H1 (cell line): ENCODE results near the gene TAF3. TPM values are rescaled to one million over a fixed set of nuclear protein-coding genes. Genes with fewer than 3 reads are reported as not detected.

Experiments
- CTCF ChIA-PET: fragments of 300-600 bp; sonication (Branson Sonifier 250); formaldehyde crosslinking; loops from one replicate; lab custom pipeline; 2021; ENCODE audit not compliant: partially characterized antibody; lab: Charles Lee
- POLR2A ChIA-PET: fragments of 300-600 bp; sonication (Branson Sonifier 250); formaldehyde crosslinking; loops from one replicate; lab custom pipeline; 2021; ENCODE audit warnings: inconsistent platforms; ENCODE audit not compliant: partially characterized antibody; lab: Charles Lee
- DNase-seq, 2 experiments: peaks; one replicate each; pipeline versions ENCODE4 v3.0.0 to v3.0.0-alpha.2; 2010 to 2022; ENCODE audit warnings: low spot score in 2 of 2, low read depth in 1 of 2, mixed read lengths in 1 of 2
- FAIRE-seq: peaks from 2 replicates; lab custom pipeline; 2011; peaks lifted over from hg19 to GRCh38; lab: Jason Lieb, UNC
- H2AFZ ChIP-seq: 2 replicates; pipeline ENCODE4 v1.8.1; 2012; ENCODE audit warnings: low read length, inconsistent platforms
- H2AK5ac ChIP-seq: 2 replicates; pipeline ENCODE4 v1.6.1; 2013; ENCODE audit warnings: low read depth, low read length
- H2BK120ac ChIP-seq: replicated peaks from 2 replicates; pipeline ENCODE3; 2013; ENCODE audit warnings: low read depth, low read length, inconsistent platforms
- H2BK12ac ChIP-seq: 2 replicates; pipeline ENCODE4 v1.6.1; 2013; ENCODE audit warnings: low read depth, low read length
- H2BK15ac ChIP-seq: 2 replicates; pipeline ENCODE4 v1.6.1; 2013; ENCODE audit warnings: low read length
- H2BK20ac ChIP-seq: 2 replicates; pipeline ENCODE4 v1.6.1; 2013; ENCODE audit warnings: low read length
- H2BK5ac ChIP-seq: 2 replicates; pipeline ENCODE4 v1.6.1; 2013; ENCODE audit warnings: low read depth, low read length
- H3K14ac ChIP-seq: 2 replicates; pipeline ENCODE4 v1.6.1; 2013; ENCODE audit warnings: inconsistent platforms; ENCODE audit not compliant: insufficient read length
- H3K18ac ChIP-seq: 2 replicates; pipeline ENCODE4 v1.6.1; 2013; ENCODE audit warnings: low read length; ENCODE audit errors: extremely low read depth
- H3K23ac ChIP-seq: 2 replicates; pipeline ENCODE4 v1.6.1; 2013; ENCODE audit warnings: inconsistent platforms; ENCODE audit not compliant: insufficient read length
- H3K23me2 ChIP-seq: 2 replicates; pipeline ENCODE4 v1.6.1; 2013; ENCODE audit warnings: low read depth, low read length
- H3K27ac ChIP-seq: 2 replicates; pipeline ENCODE4 v1.6.1; 2011; ENCODE audit warnings: low read depth, low read length, inconsistent platforms
- H3K27me3 ChIP-seq, 4 experiments: replicated peaks in 1 of 4; 1 replicate in 1 of 4; 2 replicates in 3 of 4; pipeline versions ENCODE4 v1.6.1 to v1.8.1; 2011 to 2013; ENCODE audit warnings: low read length in 3 of 4, mild to moderate bottlenecking in 3 of 4, inconsistent platforms in 2 of 4, mixed read lengths in 2 of 4, moderate library complexity in 1 of 4; ENCODE audit not compliant: control insufficient read depth in 3 of 4, insufficient read depth in 3 of 4; ENCODE audit errors: extremely low read depth in 1 of 4
- H3K36me3 ChIP-seq, 4 experiments: 2 replicates each; pipeline versions ENCODE4 v1.6.1 to v1.8.1; 2011 to 2013; ENCODE audit warnings: mild to moderate bottlenecking in 4 of 4, low read length in 3 of 4, moderate library complexity in 2 of 4, control low read depth in 1 of 4, inconsistent platforms in 1 of 4; ENCODE audit not compliant: insufficient read depth in 4 of 4, control insufficient read depth in 2 of 4
- H3K4ac ChIP-seq: replicated peaks from 2 replicates; pipeline ENCODE3; 2013; ENCODE audit warnings: low read length, low read depth, mixed read lengths, inconsistent platforms; ENCODE audit not compliant: insufficient read length
- H3K4me1 ChIP-seq, 4 experiments: replicated peaks in 1 of 4; 1 replicate in 1 of 4; 2 replicates in 3 of 4; pipeline versions ENCODE4 v1.6.1 to v1.8.1; 2011 to 2013; ENCODE audit warnings: low read length in 3 of 4, inconsistent platforms in 2 of 4, mixed read lengths in 1 of 4; ENCODE audit not compliant: insufficient read depth in 4 of 4, control insufficient read depth in 3 of 4
- H3K4me2 ChIP-seq, 2 experiments: 2 replicates each; pipeline versions ENCODE4 v1.6.1 to v1.8.1; 2011 to 2013; ENCODE audit warnings: low read depth in 2 of 2, low read length in 2 of 2, control low read depth in 1 of 2, inconsistent platforms in 1 of 2, mild to moderate bottlenecking in 1 of 2; ENCODE audit not compliant: insufficient read depth in 1 of 2
- H3K4me3 ChIP-seq, 4 experiments: fragments of 200-600, 300-600 bp in 1 of 4; sonication (generic), shearing (Covaris generic), sonication (Bioruptor Twin) in 1 of 4; 2 replicates each; pipeline versions ENCODE4 v1.5.1 to v1.8.1; 2011 to 2016; ENCODE audit warnings: low read length in 4 of 4, low read depth in 3 of 4, control low read depth in 2 of 4, inconsistent platforms in 2 of 4, mild to moderate bottlenecking in 2 of 4, mixed read lengths in 1 of 4, moderate library complexity in 1 of 4; ENCODE audit not compliant: insufficient read depth in 2 of 4; ENCODE audit errors: extremely low read depth in 1 of 4
- H3K56ac ChIP-seq: replicated peaks from 2 replicates; pipeline ENCODE3; 2013; ENCODE audit warnings: low read depth, mild to moderate bottlenecking, mixed read lengths, low read length, inconsistent platforms; ENCODE audit not compliant: insufficient read length
- H3K79me1 ChIP-seq: 2 replicates; pipeline ENCODE4 v1.6.1; 2013; ENCODE audit warnings: low read depth, low read length, control low read depth
- H3K79me2 ChIP-seq, 2 experiments: 2 replicates each; pipeline versions ENCODE4 v1.6.1 to v1.8.1; 2012 to 2013; ENCODE audit warnings: low read length in 2 of 2, mild to moderate bottlenecking in 2 of 2, inconsistent platforms in 1 of 2; ENCODE audit not compliant: insufficient read depth in 2 of 2, control insufficient read depth in 1 of 2
- H3K9ac ChIP-seq, 4 experiments: replicated peaks in 1 of 4; 1 replicate in 1 of 4; 2 replicates in 3 of 4; pipeline versions ENCODE4 v1.6.1 to v1.8.1; 2011 to 2013; ENCODE audit warnings: low read depth in 3 of 4, low read length in 3 of 4, control low read depth in 2 of 4, mild to moderate bottlenecking in 2 of 4, moderate library complexity in 2 of 4, inconsistent platforms in 1 of 4; ENCODE audit errors: extremely low read depth in 1 of 4
- H3K9me3 ChIP-seq, 2 experiments: 2 replicates each; pipeline versions ENCODE4 v1.6.1 to v1.8.1; 2012 to 2013; ENCODE audit warnings: mild to moderate bottlenecking in 2 of 2, moderate library complexity in 2 of 2, control low read depth in 1 of 2, inconsistent platforms in 1 of 2, low read depth in 1 of 2, low read length in 1 of 2, mixed read lengths in 1 of 2; ENCODE audit not compliant: insufficient read depth in 2 of 2
- H4K20me1 ChIP-seq, 2 experiments: replicated peaks in 1 of 2; 2 replicates each; pipeline versions ENCODE3 to v1.8.1; 2011 to 2013; ENCODE audit warnings: inconsistent platforms in 2 of 2, low read length in 2 of 2, mild to moderate bottlenecking in 1 of 2; ENCODE audit not compliant: insufficient read depth in 2 of 2, control insufficient read depth in 1 of 2
- H4K5ac ChIP-seq: 2 replicates; pipeline ENCODE4 v1.6.1; 2013; ENCODE audit warnings: low read length, low read depth, mixed read lengths, inconsistent platforms; ENCODE audit not compliant: insufficient read length
- H4K8ac ChIP-seq: 2 replicates; pipeline ENCODE4 v1.8.0; 2013; ENCODE audit warnings: mild to moderate bottlenecking, moderate library complexity, low read length, inconsistent platforms; ENCODE audit not compliant: insufficient read depth; ENCODE audit errors: extremely low read depth
- H4K91ac ChIP-seq: replicated peaks from 2 replicates; pipeline ENCODE3; 2013; ENCODE audit warnings: low read length, mixed read lengths, inconsistent platforms; ENCODE audit not compliant: insufficient read length
- EZH2 ChIP-seq: fragments of 200-600 bp; sonication (generic); IDR thresholded peaks from 2 replicates; pipeline ENCODE4 v1.7.1; 2012; ENCODE audit warnings: low read depth, mild to moderate bottlenecking, moderate library complexity, low read length, inconsistent platforms; ENCODE audit not compliant: severe bottlenecking
- MAFK ChIP-seq: IDR thresholded peaks from 2 replicates; pipeline ENCODE4 v1.6.1; 2012; ENCODE audit warnings: low read depth, mild to moderate bottlenecking, improper control_type of control experiment, low read length
- polyA plus RNA-seq, 7 experiments: library from polyadenylated mRNA; depleted of rRNA in 3 of 7; stranded (reverse) in 5 of 7; unstranded in 2 of 7; fragments of >200 nt in 5 of 7; fragments of 200-250 nt in 2 of 7; gene quantifications; 1 replicate in 5 of 7; 2 replicates in 1 of 7; 4 replicates in 1 of 7; pipeline versions ENCODE4 v1.2.1 to v1.2.3, GENCODE V29; 2011 to 2013; ENCODE audit warnings: missing spikeins in 2 of 7, mixed read lengths in 2 of 7
- total RNA-seq: library from RNA; stranded (reverse); fragmentation: NEBNext Ultra II Directional; extraction: Animal tissue kit (Norgen Biotek cat#: 25700); gene quantifications from 2 replicates; pipeline ENCODE4 v1.2.1, GENCODE V29; 2021

TAF3 gene
- total and polyA plus RNA-seq, 2 of the 8 experiments (the other 6 are each of a cell fraction or from before 2014, with no cell fraction given) = 1.5 to 11.2 TPM

DNA sequence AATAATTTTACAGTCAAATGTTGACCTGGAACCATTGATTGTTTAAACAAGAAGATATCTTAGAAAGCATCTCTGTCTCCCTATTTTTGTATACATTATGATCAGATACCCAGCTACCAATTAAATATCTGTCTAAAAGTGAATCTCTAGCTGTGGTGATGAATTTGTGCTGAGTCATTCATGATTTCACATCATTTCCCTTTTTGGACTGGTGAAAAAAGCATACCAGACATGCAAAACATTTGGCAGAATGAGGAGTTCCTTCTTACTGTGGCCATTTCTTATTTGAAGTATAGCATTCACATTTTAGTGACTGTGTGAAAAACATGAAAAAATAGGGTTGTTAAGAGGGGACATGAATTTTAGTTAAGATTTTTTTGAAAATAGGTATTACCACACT is 138.2 kb downstream of the TAF3 start:
- H3K79me2 ChIP-seq = no peaks in the 10 kb centered on the region; a peak in 1 of 4 replicates
- no peak overlapping the region for H2AFZ ChIP-seq
- H3K27ac ChIP-seq = no peak overlapping the region
- no peaks in the 10 kb centered on the region for H3K4me1 ChIP-seq
- H3K9ac ChIP-seq = no peak overlapping the region
- no peaks in the 10 kb centered on the region for H4K20me1 ChIP-seq
- H3K36me3 ChIP-seq = no peaks in the 10 kb centered on the region
- H3K56ac ChIP-seq = no peak overlapping the region
- no peak overlapping the region for H2BK120ac ChIP-seq
- no peaks in the 10 kb centered on the region for H3K79me1 ChIP-seq
- no peak overlapping the region for H4K91ac ChIP-seq
- no peak overlapping the region for H3K4ac ChIP-seq
- no peaks in the 10 kb centered on the region for H3K27me3 ChIP-seq
- H2BK15ac ChIP-seq = no peak overlapping the region
- no peak overlapping the region for H4K5ac ChIP-seq
- H2BK12ac ChIP-seq = no peak overlapping the region
- 0 out of 2 replicates have a peak, but pooled peaks have one; percentile 7 for TF ChIP-seq MAFK
- no peak for TF ChIP-seq EZH2
- no peak overlapping the region for H3K18ac ChIP-seq
- no peak overlapping the region for H2BK5ac ChIP-seq
- H2BK20ac ChIP-seq = no peak overlapping the region
- DNase-seq = no peak
- no peak for FAIRE-seq
- no peak overlapping the region for H3K4me2 ChIP-seq
- POLR2A ChIA-PET = no interaction called here
- H3K4me3 ChIP-seq = no peak overlapping the region
- H4K8ac ChIP-seq = no peak overlapping the region
- no peak overlapping the region for H3K23ac ChIP-seq
- no peaks in the 10 kb centered on the region for H3K9me3 ChIP-seq
- CTCF ChIA-PET = no interaction called here
- H2AK5ac ChIP-seq = no peak overlapping the region
- H3K14ac ChIP-seq = no peak overlapping the region
- H3K23me2 ChIP-seq = no peaks in the 10 kb centered on the region
